Epidermal melanocyte (primary cell): ENCODE measurements around the gene STAB1.
A peak's percentile ranks its signal among the peaks of the same experiment; 100 is the strongest.

Experiments used
- DNase-seq: peaks from one replicate; pipeline ENCODE4 v3.0.0; 2011; ENCODE audit warnings: low spot score; ENCODE audit not compliant: insufficient read length

The STAB1 gene

DNA sequence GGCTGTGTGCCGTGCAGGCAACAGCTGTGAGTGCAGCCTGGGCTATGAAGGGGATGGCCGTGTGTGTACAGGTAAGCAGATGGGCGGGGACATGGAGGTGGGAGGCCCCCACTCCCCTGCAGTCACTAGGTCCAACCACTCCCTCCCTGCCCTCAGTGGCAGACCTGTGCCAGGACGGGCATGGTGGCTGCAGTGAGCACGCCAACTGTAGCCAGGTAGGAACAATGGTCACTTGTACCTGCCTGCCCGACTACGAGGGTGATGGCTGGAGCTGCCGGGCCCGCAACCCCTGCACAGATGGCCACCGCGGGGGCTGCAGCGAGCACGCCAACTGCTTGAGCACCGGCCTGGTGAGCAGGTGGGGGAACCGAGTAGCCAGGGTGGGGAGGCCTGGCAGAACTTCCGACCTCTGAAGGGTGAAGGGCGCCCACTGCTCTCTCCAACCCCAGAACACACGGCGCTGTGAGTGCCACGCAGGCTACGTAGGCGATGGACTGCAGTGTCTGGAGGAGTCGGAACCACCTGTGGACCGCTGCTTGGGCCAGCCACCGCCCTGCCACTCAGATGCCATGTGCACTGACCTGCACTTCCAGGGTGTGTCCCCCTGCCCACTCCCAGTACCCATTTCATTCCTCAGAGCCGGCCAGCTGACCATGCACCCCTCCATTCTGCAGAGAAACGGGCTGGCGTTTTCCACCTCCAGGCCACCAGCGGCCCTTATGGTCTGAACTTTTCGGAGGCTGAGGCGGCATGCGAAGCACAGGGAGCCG, 26.9 kb downstream of the STAB1 start:
- DNase-seq: no peak

DNA sequence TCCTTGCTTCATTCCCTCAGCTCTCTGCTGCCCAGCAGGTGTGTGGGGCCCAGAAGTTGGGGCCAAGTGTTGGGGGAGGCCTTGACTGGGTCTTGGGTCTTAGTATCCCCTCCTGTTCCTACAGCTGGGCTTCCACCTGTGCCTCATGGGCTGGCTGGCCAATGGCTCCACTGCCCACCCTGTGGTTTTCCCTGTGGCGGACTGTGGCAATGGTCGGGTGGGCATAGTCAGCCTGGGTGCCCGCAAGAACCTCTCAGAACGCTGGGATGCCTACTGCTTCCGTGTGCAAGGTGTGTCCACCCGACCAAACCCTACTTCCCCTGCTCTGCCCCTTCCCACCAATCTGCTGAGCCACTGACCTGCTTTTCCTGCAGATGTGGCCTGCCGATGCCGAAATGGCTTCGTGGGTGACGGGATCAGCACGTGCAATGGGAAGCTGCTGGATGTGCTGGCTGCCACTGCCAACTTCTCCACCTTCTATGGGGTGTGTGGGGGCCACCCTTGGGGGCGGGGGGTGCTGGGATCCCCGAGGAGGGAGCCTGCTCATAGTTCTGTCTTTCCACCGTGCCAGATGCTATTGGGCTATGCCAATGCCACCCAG, 27.6 kb downstream of the STAB1 start:
- DNase-seq: no peak

GRCh38 chr3:52523386-52524257, 28.5 kb downstream of the STAB1 start:
- peak; percentile 7 for DNase-seq

DNA sequence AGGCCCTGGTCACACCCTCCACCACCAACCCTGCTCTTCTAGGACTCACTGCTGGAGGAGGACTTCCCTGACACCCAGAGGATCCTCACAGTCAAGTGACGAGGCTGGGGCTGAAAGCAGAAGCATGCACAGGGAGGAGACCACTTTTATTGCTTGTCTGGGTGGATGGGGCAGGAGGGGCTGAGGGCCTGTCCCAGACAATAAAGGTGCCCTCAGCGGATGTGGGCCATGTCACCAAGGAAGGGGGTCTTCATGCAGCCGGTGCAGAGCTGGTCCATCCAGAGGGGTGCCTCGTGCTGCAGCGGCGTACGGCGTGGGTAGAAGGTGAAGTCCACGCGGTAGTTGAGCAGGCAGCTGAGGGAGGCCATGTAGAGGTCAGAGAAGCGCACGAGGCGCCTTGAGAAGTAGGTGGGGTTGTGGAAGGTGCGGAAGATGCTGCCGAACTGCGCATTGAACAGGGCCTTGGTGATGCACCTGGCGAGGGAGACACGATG, 29.2 kb downstream of the STAB1 start:
- peak; percentile 5 for DNase-seq

DNA sequence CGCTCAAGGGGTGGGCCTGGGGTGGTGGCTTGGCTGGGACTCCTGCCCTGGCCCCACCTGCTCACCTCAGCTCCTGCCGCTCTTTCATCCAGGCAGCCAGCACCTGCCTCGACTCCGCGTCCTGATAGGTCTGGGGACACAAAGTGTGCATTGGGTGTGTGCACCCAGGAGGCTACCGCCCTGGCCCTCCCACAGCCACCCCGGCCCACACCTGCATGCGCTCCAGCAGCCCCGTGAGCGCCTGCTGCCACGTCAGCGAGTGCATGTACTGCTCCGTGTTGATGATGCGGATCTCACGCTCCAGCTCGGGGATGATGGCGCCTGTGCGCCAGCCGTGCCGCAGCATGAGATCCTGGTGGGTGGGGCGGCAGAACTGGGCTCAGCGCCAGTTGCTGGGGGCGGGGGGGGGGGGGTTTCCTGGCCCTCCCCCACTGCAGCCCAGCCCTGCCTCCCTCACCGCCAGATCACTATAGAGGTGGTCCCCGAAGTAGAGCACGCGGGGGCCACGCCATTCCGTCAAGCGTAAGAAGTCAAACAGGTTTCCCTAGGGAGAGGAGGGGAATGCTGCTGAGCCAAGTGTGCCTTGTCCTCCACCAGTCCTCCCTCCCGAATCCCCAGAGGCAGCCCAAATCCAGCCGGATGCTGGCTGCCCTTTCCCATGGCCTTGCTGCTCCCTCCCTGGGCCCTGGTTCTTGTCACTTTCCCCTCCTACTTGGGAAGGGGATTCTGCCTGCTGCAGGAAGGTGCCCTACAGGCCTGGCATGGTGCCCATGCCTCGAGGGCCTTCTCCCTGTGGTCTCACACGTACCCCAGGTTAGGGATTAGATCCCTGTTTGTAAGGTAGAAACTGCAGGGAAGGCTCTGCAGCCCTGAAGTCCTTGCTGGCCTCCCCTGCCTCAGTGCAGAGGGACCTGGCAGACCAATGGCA, 29.9 kb downstream of the STAB1 start:
- peak; percentile 15 for DNase-seq

- peak; percentile 12 for DNase-seq
Observed at GRCh38 chr3:52525680-52526561, 30.8 kb downstream of the STAB1 start.

DNA sequence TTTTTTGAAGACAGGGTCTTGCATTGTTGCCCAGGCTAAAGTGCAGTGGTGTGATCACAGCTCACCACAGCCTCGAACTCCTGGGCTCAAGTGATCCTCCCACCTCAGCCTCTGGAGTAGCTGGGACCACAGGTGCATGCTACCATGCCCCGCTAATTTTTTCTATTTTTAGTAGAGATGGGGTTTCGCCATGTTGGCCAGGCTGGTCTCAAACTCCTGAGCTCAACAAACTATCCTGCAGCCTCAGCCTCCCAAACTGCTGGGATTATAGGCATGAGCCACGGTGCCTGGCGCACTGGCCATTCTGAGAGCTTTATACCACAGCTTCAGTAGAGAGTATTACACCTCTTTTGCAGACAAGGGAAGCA, 31.5 kb downstream of the STAB1 start:
- peak; percentile 10 for DNase-seq

DNA sequence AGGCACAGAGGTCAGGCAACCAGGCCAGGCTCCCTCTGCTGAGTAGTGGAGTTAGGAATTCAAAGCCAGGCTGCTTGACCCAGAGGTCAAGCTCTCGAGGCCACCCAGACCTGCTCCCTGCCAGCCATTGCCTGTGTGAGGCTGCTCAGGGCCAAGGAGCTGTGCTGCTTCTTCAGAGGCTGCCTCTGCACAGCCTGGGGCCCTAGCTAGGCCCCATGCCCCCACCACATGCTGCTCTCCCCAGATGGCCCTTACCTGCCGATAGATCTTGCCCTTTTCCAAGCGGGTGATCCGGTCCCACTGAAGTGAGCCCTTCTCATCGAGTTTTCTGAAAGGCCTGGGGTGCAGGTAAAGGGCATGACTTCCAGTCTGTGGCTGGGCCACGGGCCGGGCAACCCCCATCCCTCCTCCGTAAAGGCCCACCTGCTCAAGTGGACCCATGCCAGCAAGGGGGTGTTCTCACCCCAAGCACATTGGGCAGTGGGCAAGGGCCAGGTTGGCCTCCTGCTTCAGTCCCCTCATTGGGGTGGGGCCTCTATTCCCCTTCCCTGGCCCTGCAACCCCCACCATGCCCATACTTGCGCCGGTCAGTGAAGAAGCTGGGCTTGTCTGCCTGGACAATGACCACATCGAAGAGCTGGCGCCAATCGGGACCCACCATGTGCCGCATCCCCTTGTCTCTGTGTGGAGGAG, 32.0 kb downstream of the STAB1 start:
- peak; percentile 10 for DNase-seq

GRCh38 chr3:52527732-52528585, 32.8 kb downstream of the STAB1 start:
- DNase-seq: peak; percentile 9

- DNase-seq: peak; percentile 11
Observed at GRCh38 chr3:52528586-52529375, 33.6 kb downstream of the STAB1 start.

GRCh38 chr3:52529376-52530333, 34.5 kb downstream of the STAB1 start:
- peak; percentile 11 for DNase-seq

- no peak for DNase-seq
Observed at GRCh38 chr3:52530918-52531826, 36.0 kb downstream of the STAB1 start.

DNA sequence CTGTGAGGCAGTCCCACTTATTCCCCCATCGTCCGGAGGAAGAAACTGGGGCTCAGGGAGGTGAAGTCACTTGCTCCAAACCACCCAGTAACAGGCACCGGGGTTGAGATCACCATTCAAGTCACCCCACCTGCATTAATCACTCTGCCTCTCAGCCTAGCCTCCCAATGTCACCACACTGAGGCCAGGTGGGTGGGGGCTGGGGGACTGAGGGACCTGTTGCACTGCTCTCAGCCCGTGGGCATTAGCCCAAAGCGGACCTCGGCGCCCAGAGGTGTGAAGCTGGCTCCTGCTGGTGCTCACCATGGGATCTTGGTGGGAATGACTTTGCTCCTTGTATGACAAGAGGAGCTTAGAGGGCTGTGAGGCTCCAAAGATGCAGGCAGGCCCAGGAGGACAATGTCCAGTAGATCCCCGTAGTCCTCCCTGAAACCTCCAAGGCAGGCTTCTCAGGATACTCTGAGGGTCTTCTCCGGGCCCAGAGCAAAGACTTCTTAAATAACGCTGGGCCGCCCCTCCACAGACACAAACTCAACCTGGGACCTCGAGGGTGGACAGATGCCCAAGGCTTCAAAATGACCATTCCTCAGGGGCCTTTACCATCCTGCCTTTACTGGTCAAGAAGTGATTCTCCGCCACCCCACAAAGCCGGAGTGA, 36.9 kb downstream of the STAB1 start:
- DNase-seq: no peak

GRCh38 chr3:52532517-52532837, 37.3 kb downstream of the STAB1 start:
- DNase-seq: no peak
